ENCODE data around the gene SPINK4.

Gene SPINK4

DNA sequence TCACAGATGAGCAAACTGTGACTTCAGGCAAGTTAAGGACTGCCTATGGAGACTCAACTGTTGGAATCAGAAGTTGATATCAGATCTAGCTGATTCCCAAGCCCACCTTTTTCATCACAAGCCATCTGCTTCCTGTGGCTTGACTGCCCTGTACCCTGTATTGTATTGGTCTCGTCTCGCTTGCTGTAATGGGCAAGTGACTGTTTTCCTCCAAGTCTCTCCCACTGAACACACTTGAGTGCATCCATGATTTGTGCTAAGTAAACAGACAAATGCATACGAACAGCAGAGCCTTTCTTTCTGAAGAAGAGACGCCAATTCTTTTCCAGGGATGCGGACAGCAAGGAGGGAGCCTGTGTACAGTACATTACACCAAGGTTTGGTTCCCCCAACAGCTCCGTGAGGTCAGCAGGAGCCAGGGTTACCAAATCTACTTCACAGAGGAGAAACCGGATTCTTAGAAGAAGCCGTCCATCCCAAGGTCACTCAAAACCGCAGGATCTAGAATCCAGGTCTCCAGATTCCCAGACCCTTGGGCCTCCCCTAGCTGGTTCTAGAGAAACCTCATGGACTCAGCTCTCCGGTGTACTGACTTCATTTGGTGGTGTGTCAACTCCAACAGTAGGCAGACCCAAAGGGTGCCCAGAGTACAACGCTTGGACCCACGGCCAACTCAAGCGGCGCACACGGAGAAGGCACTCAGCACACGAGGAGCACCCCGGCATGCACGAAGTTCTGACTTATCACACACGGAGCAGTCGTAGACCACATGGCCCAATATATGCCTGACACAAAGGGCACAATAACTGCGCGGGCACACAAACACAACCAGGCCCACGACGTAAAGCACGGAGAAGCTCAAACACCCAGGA lies 23.4 kb downstream of the SPINK4 start:
- DNase-seq, result no peak

DNA sequence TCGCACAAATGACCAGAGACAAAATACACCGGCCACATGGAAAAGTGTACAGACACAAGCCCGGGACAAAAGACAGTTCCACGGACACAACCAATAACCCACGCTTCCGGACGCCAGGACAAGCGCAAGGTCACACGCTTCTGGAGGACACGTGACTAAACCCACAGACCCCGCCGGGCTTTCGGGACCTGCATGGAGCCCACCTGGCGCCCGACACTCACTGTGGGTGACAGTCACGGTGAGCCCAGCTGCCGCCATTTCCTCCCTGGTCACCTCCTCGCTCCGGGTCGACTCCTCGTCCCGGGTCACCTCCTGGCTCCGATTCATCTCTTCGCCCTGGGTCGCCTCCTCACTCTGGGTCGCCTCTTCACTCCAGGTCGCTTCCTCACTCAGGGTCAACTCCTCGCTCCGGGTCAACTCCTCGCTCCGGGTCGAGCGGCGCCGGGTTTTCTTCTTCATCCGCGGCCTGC lies 24.1 kb downstream of the SPINK4 start:
- no peak for DNase-seq

GRCh38 chr9:33264473-33265177 lies 24.7 kb downstream of the SPINK4 start, which contains the start of the genes BAG1 and CHMP5:
TSS of gene BAG1 (minus strand) at chr9:33264708.
TSS of gene CHMP5 (plus strand) at chr9:33265049. CDS start at chr9:33265079, 30 bp downstream.
- DNase-seq, result peak; percentile 100

DNA sequence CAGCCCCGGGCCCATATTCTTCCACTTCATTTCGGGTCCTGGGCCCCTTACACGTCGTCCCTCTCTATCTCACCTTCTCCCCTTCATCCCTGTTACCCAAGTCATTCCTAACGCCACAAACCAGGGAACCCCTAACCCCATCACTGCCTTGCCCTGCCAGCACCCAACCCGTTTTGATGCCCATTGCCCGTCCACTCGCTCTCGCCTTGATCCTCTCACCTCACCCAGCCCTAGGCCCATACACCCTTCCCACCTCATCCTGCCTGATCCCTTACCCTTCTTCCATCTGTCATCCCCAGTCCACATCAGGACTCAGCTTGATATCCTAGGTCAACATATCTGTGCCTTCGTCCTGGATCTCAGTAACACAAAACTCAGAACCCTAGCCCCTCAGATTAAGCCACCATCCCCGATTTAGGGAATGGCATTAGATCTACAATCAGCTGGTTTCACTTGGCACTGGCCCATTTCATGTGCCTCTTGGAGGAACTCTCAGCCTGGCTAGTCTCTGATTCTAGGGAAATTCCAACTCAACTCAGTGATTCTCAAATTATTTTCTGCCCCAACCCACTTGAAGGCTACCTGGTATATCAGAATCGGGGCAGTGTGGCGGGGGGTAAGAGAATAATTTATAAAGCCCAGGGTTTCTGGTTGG lies 25.4 kb downstream of the SPINK4 start:
- no peak for DNase-seq

DNA sequence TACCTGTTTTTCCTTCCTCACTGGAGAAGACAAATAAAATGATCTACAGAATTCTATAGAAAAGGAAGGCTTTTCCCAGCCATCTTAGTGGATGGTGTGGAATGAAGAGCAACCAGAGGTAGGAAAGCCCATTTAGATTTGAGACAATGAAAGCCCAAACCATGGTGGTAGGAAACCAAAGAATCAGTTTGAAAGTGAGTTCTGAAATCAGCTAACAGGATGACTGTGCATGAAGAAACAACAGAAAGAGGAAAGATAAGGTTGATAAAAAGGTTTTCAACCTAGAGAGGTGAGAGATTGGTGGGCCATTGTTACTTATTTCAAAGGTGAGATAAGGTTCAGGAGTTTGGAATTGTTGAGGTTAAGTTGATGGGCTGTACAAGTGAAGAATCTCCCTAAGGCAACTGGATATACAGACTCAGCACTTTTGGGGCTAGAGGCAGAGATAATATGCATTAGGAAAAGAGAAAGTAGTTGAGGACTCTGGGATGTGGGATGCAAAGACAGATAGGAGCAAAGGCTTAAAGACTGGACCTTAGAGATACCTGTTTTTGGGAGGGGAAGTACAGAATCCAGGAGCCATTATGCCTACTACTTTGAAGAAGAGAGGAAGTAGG lies 27.3 kb downstream of the SPINK4 start:
- no peak for DNase-seq

DNA sequence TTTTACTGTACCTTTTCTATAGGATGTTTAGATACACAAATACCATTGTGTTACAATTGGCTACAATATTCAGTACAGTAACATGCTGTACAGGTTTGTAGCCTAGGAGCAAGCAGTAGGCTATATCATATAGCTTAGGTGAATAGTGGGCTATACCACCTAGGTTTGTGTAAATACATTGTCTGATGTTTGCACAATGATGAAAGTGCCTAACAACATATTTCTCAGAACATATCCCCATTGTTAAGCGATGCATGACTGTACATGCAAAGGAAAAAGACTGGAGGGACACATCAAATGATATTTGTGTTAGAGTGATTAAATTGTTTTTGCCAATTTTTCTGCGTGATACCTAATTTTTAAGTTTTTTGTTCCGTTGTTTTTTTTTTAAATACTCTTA lies 30.2 kb downstream of the SPINK4 start:
- no peak for DNase-seq

- no peak for DNase-seq
These were observed 32.1 kb downstream of the SPINK4 start for GRCh38 chr9:33272061-33272460.

DNA sequence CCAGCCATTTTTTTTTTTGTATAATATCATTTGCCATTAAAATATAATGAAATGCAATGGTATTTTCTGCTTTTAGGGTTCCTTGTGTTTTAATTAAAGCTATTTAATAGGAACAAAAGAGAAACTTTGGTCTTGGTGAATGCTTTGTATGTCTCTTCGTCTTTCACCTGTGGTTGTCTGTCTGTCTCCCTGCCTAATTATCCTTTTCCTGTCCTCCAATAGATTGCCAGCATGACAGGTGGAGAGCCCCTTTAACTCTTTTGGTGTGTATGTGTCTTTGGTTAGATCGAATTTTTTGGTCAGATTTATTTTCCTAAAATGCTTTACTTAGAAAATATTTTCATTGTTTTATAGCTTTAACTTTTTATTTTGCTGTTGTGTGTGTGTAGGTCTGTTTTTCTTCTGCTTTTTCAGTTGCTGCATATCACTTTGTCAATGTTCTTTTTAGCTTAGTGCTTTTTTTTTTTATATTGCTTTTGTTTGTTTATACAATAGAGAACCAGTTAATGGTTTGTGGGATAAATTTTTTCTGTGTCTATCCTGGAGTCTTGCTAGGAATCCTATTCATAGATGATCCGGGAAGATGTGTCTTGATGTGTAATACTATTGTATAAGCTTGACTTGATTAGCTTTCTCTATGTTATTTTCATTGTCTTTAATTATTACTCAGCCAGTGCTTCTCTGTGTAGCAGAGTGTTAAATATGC lies 33.5 kb downstream of the SPINK4 start:
- DNase-seq, result no peak

- DNase-seq, result no peak
These were observed 34.0 kb downstream of the SPINK4 start for GRCh38 chr9:33273972-33274328.

DNA sequence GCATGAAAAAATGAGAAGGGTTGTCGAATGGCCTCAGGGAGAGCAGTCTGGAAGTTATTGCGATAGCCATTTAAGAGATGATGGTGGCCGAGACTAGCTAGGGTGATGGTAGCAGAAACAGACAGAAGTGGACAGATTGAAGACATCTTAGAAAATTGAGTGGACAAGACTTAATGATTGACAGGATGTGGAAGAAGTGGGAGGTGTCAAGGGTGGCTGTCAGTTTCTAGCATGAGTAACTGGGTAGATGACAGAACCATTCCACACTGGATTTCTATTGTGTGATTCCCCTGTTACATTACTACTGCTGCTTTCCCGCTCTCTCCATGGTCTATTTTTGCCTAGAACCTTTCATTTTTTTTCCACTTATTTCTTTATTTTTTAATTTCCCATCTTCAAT lies 37.5 kb downstream of the SPINK4 start:
- no peak for DNase-seq

- no peak for DNase-seq
These were observed 45.5 kb downstream of the SPINK4 start for GRCh38 chr9:33285502-33285901.

DNA sequence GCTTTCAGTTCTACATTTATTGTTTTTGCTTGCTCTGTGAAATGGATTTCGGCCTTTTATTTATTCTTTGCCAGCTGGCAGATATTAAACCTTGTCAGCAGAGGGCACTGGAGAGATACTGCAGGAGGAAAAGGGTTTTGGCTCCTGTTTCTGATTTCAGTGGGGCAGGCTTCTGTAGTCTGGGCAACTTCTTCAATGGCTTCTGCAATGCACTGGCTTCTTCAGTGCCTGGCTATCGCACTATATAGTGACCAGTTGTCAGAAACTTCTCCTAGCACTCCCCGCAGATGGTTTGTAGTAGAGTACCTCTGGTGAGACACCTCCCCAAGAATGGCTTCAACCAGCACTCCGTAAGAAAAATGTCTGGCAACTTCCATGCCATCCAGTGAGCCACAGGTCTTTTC lies 47.1 kb downstream of the SPINK4 start:
- peak; percentile 63 for DNase-seq

- no peak for DNase-seq
These were observed 48.3 kb downstream of the SPINK4 start for GRCh38 chr9:33288235-33288634.

DNA sequence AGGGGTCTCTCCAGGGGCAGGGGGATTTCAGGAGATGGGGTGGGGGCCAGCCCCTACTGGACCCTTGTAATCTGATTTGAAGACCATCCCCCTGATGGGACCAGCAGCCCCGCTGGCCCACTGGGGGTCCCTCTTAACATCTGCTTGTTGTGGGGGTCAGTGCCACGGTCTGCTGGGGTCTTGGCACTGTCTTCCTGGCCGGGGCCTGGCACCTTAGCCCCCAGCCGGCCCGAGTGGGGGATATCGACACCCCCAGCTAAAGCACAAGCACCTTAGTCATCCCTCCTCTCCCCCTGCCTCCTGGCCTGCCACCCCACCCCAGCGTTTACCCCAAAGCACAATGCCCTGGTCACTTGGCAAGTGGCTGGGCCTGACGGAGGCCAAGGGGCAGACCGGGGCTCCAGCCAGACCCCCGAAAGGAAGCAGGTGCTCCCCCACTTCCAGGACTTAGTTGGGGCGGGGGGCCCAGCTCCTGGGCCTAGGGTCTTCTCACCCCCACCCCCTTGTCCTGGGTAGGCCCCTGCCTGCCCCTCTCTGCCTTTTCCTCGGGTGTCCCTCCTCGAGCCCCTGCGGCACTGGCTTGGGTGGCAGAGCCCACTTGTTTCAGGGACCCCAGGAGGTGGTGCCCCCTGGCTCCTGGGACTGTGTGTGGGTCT lies 49.0 kb downstream of the SPINK4 start:
- peak; percentile 62 for DNase-seq

- peak; percentile 78 for DNase-seq
These were observed 49.5 kb downstream of the SPINK4 start for GRCh38 chr9:33289496-33289895.

- DNase-seq, result no peak
These were observed 49.9 kb downstream of the SPINK4 start for GRCh38 chr9:33289936-33290246.

DNA sequence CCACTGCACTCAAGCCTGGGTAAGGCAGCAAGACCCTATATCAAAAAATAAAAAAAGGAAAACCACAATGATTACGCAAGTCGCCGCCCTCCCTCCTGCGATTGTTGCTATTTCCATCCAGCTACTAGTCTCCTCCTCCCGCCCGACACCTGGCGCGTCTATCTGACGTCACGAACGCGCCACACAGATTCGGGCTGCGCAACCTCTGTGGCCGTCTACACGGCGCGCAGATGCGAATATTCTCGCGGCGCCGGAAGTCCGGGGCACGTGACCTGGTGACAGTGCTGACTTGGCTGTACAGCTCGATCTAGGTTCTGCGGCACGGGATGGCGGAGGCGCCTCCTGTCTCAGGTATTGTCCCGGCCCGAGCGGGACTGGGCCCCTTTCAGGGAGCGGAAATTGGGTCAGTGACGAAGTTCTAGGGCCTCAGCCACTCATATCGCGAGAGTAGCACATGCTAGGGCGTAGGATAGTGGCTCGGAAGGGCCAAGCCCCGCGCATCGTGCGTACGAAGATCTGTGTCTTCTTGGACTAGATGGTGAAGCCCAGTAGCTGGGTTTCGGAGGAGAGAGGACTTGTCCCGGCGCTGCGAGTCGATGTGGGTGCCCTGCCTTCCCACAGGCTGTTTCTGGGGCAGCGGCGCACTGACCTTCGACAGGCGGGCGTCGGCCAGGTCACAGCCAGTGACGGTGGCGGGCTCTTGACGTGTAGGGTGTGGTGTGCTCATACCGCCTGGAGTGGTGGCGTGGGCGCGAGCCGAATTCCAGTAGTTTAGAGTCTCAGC lies 50.5 kb downstream of the SPINK4 start, which contains the start of gene NFX1:
Gene NFX1 (plus strand): TSS at position 270 of the 784 bp plus-strand sequence. CDS start 57 bp downstream, at position 327.
- DNase-seq, result peak; percentile 98

GRCh38 chr9:33291031-33291397 lies 51.0 kb downstream of the SPINK4 start:
- DNase-seq, result no peak

- no peak for DNase-seq
These were observed 51.9 kb downstream of the SPINK4 start for GRCh38 chr9:33291901-33292300.

- DNase-seq, result no peak
These were observed 53.8 kb downstream of the SPINK4 start for GRCh38 chr9:33293782-33294181.
